Pancreas (tissue), 10 donors: Measurements from ENCODE around the gene ARHGEF26. TPM values are rescaled to one million over a fixed set of nuclear protein-coding genes. Genes with fewer than 3 reads are reported as not detected.
A peak's percentile ranks its signal among the peaks of the same experiment; 100 is the strongest.

Experiments used
- ATAC-seq, 4 donors: fragments of 200-7000 bp; cut with Tn5 transposase; one replicate each; pipeline versions ENCODE4 v1.8.0 to v1.9.1; 2020; ENCODE audit warnings: mild to moderate bottlenecking in 4 of 4, moderate library complexity in 4 of 4
- DNase-seq, 6 donors: peaks; one replicate each; pipeline ENCODE4 v3.0.0-alpha.2; 2020
- FAIRE-seq: peaks from 2 replicates; lab custom pipeline; 2012; peaks lifted over from hg19 to GRCh38; lab: Jason Lieb, UNC
- H3K27ac ChIP-seq, 4 donors: fragments of 200-600 bp; sonication (generic); 1 replicate in 3 of 4; 2 replicates in 1 of 4; pipeline versions ENCODE4 v1.5.0 to v1.8.0; 2020
- H3K27me3 ChIP-seq, 4 donors: fragments of 200-600 bp; one replicate each; pipeline ENCODE4 v1.8.0; 2021
- H3K36me3 ChIP-seq, 3 donors: fragments of 200-600 bp; sonication (generic) in 1 of 3; one replicate each; pipeline versions ENCODE4 v1.5.0 to v1.8.0; 2020 to 2021
- H3K4me1 ChIP-seq, 3 donors: fragments of 200-600 bp; one replicate each; pipeline ENCODE4 v1.8.0; 2021
- H3K4me3 ChIP-seq, 4 donors: fragments of 200-600 bp; sonication (generic) in 2 of 4; one replicate each; pipeline versions ENCODE4 v1.5.0 to v1.8.0; 2020 to 2021
- H3K9me3 ChIP-seq, 4 donors: fragments of 200-600 bp; one replicate each; pipeline ENCODE4 v1.8.0; 2021
- WGBS, 2 donors: extraction: QIAGEN DNeasy Blood & Tissue Kit; methylation state at CpG; one replicate each; pipeline ENCODE4 v1.1.7; 2013; 5-methylcytosine and 5-hydroxymethylcytosine counted together
- intact Hi-C, 3 donors: fragments of 100-400 bp; cut with DNase I; formaldehyde crosslinking; loops; one replicate each; pipeline versions ENCODE4 v1.11.1 to v1.14.2; 2022
- polyA plus RNA-seq, 2 donors: library from polyadenylated mRNA; stranded (reverse); fragments of 200-250 nt; gene quantifications; one replicate each; pipeline ENCODE4 v1.2.3, GENCODE V29; 2013
- total RNA-seq, 6 donors: library from RNA; stranded (reverse); fragmentation: NEBNext Ultra II Directional in 4 of 6; extraction: Animal tissue kit (Norgen Biotek cat#: 25700) in 4 of 6; gene quantifications; one replicate each; pipeline versions ENCODE4 v1.2.1 to v1.2.4, GENCODE V29; 2021 to 2023
- TF ChIP-seq, protein P1 (sequence below), 4 donors: fragments of 200-600 bp; sonication (generic) in 3 of 4; IDR thresholded peaks; one replicate each; pipeline versions ENCODE4 v1.5.0 to v1.8.0; 2021; ENCODE audit warnings: antibody characterized with exemption in 4 of 4
- donor health status: healthy with polysubstance abuse.
- donor health status: DM: no; HTN: no; CAD: no; lungs with moderate emphysema.
- donor health status: DM: no; HTN: no; CAD: no.
- donor health status: control.
- donor health status: control.
- donor health status: Bipolar disorder and iron deficiency.
- donor health status: DM: yes; HTN: yes; CAD: no.
- donor health status: DM: no; HTN: no; CAD: no.
- donor health status: DM: no; HTN: no; CAD: no.
- donor health status: DM: yes; HTN: yes; CAD: no.

The ARHGEF26 gene
- total and polyA plus RNA-seq, 8 donors: 2.7 to 6.5 (median 4.9) TPM

DNA sequence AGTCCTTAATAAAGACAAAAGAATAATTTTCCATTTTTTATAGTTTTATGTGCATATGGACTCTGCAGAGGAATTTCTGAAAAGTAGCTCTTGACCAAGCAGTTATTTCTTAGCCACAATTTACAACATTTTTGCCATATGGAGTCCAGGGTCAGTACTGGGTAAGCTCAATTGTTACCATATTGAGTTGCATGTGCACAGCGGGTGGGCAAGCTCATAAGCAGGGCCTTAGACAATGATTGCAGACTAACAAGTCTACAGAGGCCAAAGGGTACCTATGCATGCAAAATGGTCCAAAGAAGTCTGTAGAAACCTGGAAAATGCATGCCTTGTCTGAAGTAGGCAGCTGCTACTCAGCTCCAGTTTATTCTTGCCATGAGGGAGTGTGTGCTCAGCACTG is 19.0 kb upstream of the ARHGEF26 start:
- DNase-seq (no peak), ATAC-seq (no peak), FAIRE-seq (no peak)
- TF ChIP-seq, protein P1, sequence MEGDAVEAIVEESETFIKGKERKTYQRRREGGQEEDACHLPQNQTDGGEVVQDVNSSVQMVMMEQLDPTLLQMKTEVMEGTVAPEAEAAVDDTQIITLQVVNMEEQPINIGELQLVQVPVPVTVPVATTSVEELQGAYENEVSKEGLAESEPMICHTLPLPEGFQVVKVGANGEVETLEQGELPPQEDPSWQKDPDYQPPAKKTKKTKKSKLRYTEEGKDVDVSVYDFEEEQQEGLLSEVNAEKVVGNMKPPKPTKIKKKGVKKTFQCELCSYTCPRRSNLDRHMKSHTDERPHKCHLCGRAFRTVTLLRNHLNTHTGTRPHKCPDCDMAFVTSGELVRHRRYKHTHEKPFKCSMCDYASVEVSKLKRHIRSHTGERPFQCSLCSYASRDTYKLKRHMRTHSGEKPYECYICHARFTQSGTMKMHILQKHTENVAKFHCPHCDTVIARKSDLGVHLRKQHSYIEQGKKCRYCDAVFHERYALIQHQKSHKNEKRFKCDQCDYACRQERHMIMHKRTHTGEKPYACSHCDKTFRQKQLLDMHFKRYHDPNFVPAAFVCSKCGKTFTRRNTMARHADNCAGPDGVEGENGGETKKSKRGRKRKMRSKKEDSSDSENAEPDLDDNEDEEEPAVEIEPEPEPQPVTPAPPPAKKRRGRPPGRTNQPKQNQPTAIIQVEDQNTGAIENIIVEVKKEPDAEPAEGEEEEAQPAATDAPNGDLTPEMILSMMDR (IDR thresholded peaks at IDR 0.05): no peak
- WGBS, 2 donors: 95 to 97% methylated on average over 1 of the region's 1 CpG
- no peak overlapping the region for H3K4me3 ChIP-seq
- H3K4me1 ChIP-seq: no peaks in the 10 kb centered on the region
- intact Hi-C loops: no loop called here
- no peaks in the 10 kb centered on the region for H3K36me3 ChIP-seq
- no peaks in the 10 kb centered on the region for H3K27me3 ChIP-seq
- no peaks in the 10 kb centered on the region for H3K9me3 ChIP-seq
- no peak overlapping the region for H3K27ac ChIP-seq

DNA sequence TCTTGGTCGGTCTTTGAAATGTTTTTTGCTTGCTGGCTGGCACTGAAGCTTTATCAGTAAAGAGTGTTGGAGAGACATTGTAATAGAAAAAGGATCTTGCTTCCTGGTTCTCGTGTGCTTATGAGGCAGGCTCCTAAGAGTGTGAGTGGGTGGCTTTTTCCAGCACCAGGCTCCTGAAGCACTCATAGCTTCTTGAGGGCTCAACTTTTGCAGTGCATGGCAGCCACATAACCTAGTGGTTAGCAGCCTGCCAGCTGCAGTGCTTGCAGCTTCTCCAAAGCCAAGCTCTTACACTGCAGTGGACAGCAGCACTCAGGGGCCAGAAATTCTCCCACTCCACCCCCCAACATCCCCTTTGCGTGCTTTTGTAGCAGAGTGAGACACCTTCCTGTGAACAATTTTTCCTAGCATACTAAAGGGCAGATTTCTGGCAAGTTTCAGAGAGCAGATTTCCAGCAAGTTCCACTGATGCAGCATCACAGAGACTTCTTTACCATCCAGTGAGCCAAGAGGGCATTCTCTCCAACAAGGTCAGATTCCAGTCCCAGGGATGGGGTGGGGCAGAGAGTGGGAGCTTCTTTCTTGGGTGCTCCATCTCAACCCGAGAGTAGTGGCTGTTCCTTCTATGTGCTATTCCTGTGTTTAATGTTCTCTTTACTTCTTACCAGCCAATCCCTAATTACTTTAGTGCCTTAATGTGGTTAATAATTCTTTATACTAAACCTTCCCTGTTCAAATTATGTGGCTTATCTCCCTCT is 15.8 kb upstream of the ARHGEF26 start:
- WGBS, 2 donors: 67 to 80% methylated on average over 4 of the region's 4 CpGs
- Histone ChIP-seq H3K27ac (no peak overlapping the region), H3K36me3 (no peaks in the 10 kb centered on the region), H3K9me3 (no peaks in the 10 kb centered on the region), H3K4me3 (no peak overlapping the region), H3K27me3 (no peaks in the 10 kb centered on the region), H3K4me1 (no peaks in the 10 kb centered on the region)
- intact Hi-C loops: no loop called here
- ATAC-seq (no peak), FAIRE-seq (no peak), DNase-seq (no peak)
- TF ChIP-seq, protein P1 (IDR thresholded peaks at IDR 0.05): no peak

DNA sequence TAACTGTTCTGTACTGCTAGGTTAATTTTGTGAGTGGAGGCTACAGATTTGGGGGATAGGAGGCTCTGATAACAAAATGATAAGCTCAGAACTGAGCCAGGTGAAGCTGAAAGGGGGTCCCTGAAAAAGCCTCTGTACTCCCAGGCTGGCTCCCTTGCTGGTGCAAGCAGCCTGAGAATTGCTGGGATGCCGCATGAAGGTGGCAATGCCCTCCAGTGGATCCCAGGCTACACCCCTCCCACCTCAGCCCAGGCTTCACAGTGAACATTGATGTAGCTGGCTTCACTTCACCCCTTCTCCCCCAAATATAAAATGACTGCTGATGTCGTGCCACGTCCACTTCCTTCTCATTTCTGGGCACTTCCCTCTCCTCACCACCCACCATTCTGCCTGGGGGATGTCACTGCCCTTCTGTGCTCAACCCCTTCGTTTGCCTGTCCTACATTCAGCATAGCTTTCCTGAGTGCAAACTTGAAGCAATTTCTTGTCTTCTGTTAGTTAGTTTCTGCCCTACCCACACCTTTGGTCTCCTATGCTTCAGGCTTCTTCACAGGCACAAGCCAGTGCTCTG is 9.7 kb upstream of the ARHGEF26 start:
- FAIRE-seq: no peak
- intact Hi-C loops: no loop called here
- no peak overlapping the region for H3K4me3 ChIP-seq
- peak in 2 of 4 donors; percentile 55 for ATAC-seq
- H3K9me3 ChIP-seq: no peaks in the 10 kb centered on the region
- H3K36me3 ChIP-seq: no peaks in the 10 kb centered on the region
- no peaks in the 10 kb centered on the region for H3K27me3 ChIP-seq
- peaks cover 7 to 9% (median 8%) of the 10 kb centered on the region in 3 donors for H3K4me1 ChIP-seq
- WGBS, 2 donors: 53 to 65% methylated on average over 4 of the region's 4 CpGs
- no peak for DNase-seq
- no peak overlapping the region for H3K27ac ChIP-seq
- TF ChIP-seq, protein P1 (IDR thresholded peaks at IDR 0.05): no peak

DNA sequence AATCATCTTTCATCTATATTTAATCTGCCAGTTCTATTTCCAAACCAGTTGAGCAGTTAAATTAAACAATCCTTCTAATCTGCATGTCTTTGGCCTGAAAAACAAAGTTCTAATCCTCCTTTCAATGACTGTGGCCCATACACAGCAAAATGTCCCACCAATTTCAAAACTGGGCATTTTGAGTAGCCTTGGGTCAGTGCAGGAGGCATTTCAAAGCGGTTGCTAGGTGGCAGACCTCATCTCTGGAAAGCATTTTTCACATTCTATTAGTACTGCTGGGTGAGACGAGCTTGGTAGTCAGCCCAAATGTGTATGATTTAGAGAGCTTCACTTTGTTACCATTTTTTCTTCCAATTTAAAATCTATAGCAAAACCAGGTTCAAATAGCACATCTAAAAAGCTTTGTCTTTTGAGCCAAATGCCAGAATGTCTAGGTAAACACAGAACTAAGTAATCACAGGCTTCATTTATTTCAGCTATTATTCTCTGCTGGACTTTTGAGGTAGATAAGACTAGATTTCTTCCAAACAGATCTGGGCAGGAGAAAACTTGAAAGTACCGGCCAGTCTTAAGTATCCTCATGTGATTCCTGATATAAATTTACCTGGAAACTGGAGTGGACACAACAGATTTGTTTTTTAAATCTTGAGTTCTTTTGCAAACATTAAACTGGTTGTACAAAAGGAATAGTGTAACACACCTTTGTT is 8.9 kb upstream of the ARHGEF26 start:
- no peak overlapping the region for H3K27ac ChIP-seq
- no peak overlapping the region for H3K4me3 ChIP-seq
- FAIRE-seq: no peak
- H3K4me1 ChIP-seq: peaks cover 7 to 9% (median 8%) of the 10 kb centered on the region in 3 donors
- intact Hi-C loops: no loop called here
- H3K27me3 ChIP-seq: no peaks in the 10 kb centered on the region
- no peaks in the 10 kb centered on the region for H3K36me3 ChIP-seq
- no peaks in the 10 kb centered on the region for H3K9me3 ChIP-seq
- WGBS, 2 donors: 19 to 25% methylated on average over 3 of the region's 3 CpGs
- DNase-seq: no peak
- peak; percentile 60 to 78 (median 70) for ATAC-seq
- TF ChIP-seq, protein P1 (IDR thresholded peaks at IDR 0.05): no peak
